Retinal pigment epithelial cell (primary cell): Measurements from ENCODE around the gene SUSD3.

Source experiments
- DNase-seq: peaks from one replicate; pipeline ENCODE4 v3.0.0-alpha.2; 2010; ENCODE audit warnings: low read depth
- H3K4me3 ChIP-seq: 2 replicates; pipeline ENCODE4 v1.5.1; 2011; ENCODE audit warnings: mild to moderate bottlenecking, low read length, control low read depth, moderate library complexity
- TF ChIP-seq, protein P1 (sequence below): conservative IDR thresholded peaks from 2 replicates; pipeline ENCODE4 v1.5.1; 2011; ENCODE audit warnings: low read depth, low read length, control low read depth, inconsistent platforms

Gene SUSD3

DNA sequence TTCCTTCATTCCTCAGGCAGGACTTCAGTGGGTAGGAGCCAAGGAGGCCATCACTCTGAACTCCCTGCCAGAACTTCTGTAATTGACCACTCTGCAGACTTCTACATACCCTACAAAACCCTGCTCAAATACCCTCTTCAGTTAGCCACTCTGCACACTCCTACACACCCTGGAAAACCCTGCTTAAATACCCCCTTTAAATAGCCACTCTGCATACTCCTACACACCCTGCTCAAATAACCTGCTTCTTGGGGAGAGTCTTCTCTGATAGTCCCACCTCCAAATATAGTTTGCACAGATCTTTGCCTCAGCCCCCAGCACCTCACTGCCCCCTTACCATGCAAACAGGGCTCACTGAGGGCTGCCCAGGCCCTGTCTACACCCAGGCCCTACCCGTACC, 18.9 kb downstream of the SUSD3 start:
- TF ChIP-seq, protein P1, sequence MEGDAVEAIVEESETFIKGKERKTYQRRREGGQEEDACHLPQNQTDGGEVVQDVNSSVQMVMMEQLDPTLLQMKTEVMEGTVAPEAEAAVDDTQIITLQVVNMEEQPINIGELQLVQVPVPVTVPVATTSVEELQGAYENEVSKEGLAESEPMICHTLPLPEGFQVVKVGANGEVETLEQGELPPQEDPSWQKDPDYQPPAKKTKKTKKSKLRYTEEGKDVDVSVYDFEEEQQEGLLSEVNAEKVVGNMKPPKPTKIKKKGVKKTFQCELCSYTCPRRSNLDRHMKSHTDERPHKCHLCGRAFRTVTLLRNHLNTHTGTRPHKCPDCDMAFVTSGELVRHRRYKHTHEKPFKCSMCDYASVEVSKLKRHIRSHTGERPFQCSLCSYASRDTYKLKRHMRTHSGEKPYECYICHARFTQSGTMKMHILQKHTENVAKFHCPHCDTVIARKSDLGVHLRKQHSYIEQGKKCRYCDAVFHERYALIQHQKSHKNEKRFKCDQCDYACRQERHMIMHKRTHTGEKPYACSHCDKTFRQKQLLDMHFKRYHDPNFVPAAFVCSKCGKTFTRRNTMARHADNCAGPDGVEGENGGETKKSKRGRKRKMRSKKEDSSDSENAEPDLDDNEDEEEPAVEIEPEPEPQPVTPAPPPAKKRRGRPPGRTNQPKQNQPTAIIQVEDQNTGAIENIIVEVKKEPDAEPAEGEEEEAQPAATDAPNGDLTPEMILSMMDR: no peak
- no peak for DNase-seq
- no peak overlapping the region for H3K4me3 ChIP-seq

DNA sequence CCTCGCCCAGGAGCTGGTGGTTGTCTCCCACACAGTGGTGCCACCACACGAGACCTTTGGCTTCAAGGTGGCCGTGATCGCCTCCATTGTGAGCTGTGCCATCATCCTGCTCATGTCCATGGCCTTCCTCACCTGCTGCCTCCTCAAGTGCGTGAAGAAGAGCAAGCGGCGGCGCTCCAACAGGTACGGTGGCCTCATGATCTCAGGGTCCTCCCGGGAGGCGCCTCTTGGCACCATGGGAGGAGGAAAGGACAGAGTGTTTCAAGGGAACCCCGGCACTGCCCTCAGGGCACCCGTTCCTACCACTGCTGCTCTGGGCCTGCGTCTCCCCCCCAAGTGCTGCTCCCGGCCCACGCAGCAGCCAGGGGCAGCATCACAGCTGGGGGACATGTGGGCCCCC, 19.3 kb downstream of the SUSD3 start:
- H3K4me3 ChIP-seq: no peak overlapping the region
- DNase-seq: no peak
- TF ChIP-seq, protein P1: no peak

DNA sequence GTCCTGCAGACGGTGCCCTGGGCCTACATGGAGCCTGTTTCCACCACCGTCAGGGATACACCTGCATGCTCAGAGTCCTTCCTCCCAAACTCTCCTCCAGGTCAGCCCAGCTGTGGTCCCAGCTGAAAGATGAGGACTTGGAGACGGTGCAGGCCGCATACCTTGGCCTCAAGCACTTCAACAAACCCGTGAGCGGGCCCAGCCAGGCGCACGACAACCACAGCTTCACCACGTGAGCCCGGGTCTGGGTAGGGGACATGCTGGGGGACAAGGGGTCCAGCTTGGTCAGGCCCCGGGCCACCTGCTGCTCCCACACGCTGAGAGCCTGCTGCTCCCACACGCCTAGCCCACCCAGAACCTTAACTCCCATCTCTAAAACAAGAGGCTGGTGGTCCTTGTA, 20.9 kb downstream of the SUSD3 start:
- no peak overlapping the region for H3K4me3 ChIP-seq
- no peak for DNase-seq
- TF ChIP-seq, protein P1: no peak

DNA sequence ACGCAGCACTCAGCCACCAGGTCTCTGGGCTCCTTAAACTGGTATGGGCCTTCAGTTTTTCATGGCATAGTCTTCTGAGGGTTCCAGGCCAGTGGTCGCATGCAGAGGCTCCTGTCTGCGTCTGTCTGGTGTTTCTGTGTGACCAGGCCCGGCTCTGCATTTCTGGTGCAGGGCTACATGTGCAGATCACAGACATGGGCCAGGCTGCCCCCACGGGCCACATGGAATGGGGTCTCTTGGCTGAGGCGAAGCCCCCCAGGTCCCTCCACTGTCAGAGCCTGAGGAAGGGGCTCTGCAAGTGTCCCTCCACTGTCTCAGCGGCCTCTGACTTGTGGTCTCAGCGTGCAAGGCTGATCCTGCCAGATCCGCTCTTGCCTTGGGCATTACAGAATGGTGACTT, 21.9 kb downstream of the SUSD3 start:
- TF ChIP-seq, protein P1: no peak
- H3K4me3 ChIP-seq: no peak overlapping the region
- DNase-seq: no peak

DNA sequence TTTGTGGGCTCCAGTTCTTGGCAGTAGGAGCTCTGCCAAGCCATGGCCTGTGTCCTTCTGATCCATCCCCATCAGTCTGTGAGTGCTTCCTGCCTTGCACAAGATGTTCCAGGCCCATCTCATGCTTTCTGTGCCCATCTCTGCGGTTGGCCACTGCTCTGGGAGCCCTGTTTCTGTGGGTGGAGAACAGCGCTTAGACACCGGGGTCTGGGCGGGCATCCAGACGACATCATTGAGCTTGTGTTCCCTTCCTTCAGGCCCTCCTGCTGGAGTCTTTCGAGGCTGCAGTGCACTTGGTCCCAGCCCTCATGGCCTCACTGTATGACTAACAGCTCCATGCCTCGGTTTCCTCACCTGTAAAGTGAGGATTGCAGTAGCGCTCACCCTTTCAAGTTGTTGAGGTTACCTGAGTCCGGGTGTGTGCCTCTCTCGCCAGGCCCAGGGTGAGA, 22.6 kb downstream of the SUSD3 start:
- TF ChIP-seq, protein P1: no peak
- no peak overlapping the region for H3K4me3 ChIP-seq
- DNase-seq: no peak

DNA sequence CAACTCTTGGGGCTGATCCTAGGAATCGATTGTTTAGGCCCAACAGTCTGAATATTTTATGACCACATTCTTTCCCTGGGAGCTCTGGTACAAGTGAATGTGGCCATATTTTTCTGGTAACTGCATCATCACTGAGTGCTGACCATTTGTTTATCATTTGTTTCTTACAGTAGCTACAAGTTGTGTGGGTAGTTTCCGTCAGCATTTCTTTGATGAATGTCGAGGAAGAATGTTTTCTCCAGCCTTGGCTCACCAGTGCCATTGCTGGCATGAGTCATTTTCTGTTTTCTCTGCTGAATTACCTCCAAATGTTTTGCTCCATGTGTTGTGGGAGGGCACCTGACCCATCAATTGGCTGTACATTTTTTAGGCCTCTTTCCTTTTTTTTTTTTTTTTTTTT, 23.4 kb downstream of the SUSD3 start:
- no peak for DNase-seq
- no peak overlapping the region for H3K4me3 ChIP-seq
- TF ChIP-seq, protein P1: no peak

DNA sequence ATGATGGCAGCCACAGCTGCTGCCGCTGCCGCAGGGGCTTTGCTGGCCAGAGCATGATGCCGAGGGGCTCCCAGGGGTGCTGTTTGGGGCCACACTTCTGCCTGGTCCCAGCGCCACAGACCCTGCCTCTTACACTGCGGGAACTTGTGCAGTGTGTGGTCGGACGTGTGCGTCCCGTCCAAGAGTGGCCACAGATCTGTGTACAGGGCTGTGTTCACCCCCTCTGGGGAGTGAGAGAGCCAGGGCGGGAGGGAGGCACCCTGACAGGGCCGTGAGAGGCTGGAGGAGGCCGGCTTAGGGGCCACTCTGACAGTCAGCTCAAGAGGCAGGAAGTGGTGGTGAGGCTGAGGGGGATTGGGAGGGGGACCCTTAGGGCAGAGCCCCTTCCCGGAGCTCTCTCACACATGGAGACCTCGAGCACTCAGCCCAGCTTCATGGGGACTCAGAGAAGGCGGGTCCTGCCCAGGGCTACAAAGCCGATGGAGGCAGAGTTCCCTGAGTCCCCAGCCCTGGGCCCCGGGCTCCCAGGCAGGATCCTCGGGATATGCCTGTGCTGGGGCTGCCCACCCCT, 24.4 kb downstream of the SUSD3 start:
- TF ChIP-seq, protein P1: no peak
- H3K4me3 ChIP-seq: no peak overlapping the region
- DNase-seq: no peak
